ENCODE measurements around the gene DNASE1L1. TPM values are rescaled to one million over a fixed set of nuclear protein-coding genes. Genes with fewer than 3 reads are reported as not detected.
A peak's percentile ranks its signal among the peaks of the same experiment; 100 is the strongest.

DNASE1L1 gene
- total RNA-seq = 39.4 to 44.5 TPM (median 40.8 TPM) in 3 replicates
- long read RNA-seq, transcript DNASE1L1-205 (10 exons, 3,008 nt) = minor isoform, 5 of 28 reads
- long read RNA-seq, transcript DNASE1L1-203 (8 exons, 2,110 nt) = major isoform, 15 of 28 reads
- long read RNA-seq, partial matches to known transcripts = 4 of 28 reads
- long read RNA-seq, other reads (novel, unspliced or antisense) = 4 of 28 reads

GRCh38 chrX:154409222-154409871 lies at the start of gene DNASE1L1:
DNASE1L1 (minus strand) TSS chrX:154409254; CDS start chrX:154405568, 3,686 bp downstream.
- Mint-ChIP-seq H3K27me3 (ENCODE audit: low read depth) (no peaks in the 10 kb centered on the region), H3K4me1 (ENCODE audit: low read depth) (peaks cover 19% of the 10 kb centered on the region), H3K36me3 (ENCODE audit: low read depth) (peaks cover 3% of the 10 kb centered on the region), H3K9me3 (ENCODE audit: low read depth) (no peaks in the 10 kb centered on the region), H3K27ac (ENCODE audit: unreplicated experiment) (peak within 1 kb of the TSS; percentile 87), H3K4me3 (ENCODE audit: unreplicated experiment) (peak within 1 kb of the TSS; percentile 82)
- DNase-seq (ENCODE audit: low spot score) = no peak
- TF ChIP-seq CTCF (IDR thresholded peaks at IDR 0.05) = no peak

GRCh38 chrX:154458116-154458953 lies 49.3 kb upstream of the DNASE1L1 start, which contains the start of gene PLXNA3:
PLXNA3 (plus strand) TSS chrX:154458281; CDS start chrX:154460184, 1,903 bp downstream.
- DNase-seq (ENCODE audit: low spot score) = no peak
- no peak for TF ChIP-seq CTCF (IDR thresholded peaks at IDR 0.05)
- H3K4me3 Mint-ChIP-seq (ENCODE audit: unreplicated experiment) = peak within 1 kb of the TSS; percentile 83
- peaks cover 8% of the 10 kb centered on the region for H3K9me3 Mint-ChIP-seq (ENCODE audit: low read depth)
- peak within 1 kb of the TSS; percentile 78 for H3K27ac Mint-ChIP-seq (ENCODE audit: unreplicated experiment)
- H3K4me1 Mint-ChIP-seq (ENCODE audit: low read depth) = peaks cover 23% of the 10 kb centered on the region
- H3K36me3 Mint-ChIP-seq (ENCODE audit: low read depth) = peaks cover 16% of the 10 kb centered on the region
- H3K27me3 Mint-ChIP-seq (ENCODE audit: low read depth) = no peaks in the 10 kb centered on the region

- no peak for DNase-seq (ENCODE audit: low spot score)
- peaks cover 23% of the 10 kb centered on the region for H3K4me1 Mint-ChIP-seq (ENCODE audit: low read depth)
- peaks cover 15% of the 10 kb centered on the region for H3K36me3 Mint-ChIP-seq (ENCODE audit: low read depth)
- peak overlapping the region; percentile 78 for H3K27ac Mint-ChIP-seq (ENCODE audit: unreplicated experiment)
- peak overlapping the region; percentile 83 for H3K4me3 Mint-ChIP-seq (ENCODE audit: unreplicated experiment)
- H3K9me3 Mint-ChIP-seq (ENCODE audit: low read depth) = peaks cover 8% of the 10 kb centered on the region
- H3K27me3 Mint-ChIP-seq (ENCODE audit: low read depth) = no peaks in the 10 kb centered on the region
- no peak for TF ChIP-seq CTCF (IDR thresholded peaks at IDR 0.05)
These were observed 48.5 kb upstream of the DNASE1L1 start for GRCh38 chrX:154457491-154458115.

- peaks cover 13% of the 10 kb centered on the region for H3K36me3 Mint-ChIP-seq (ENCODE audit: low read depth)
- peaks cover 8% of the 10 kb centered on the region for H3K9me3 Mint-ChIP-seq (ENCODE audit: low read depth)
These were observed 43.8 kb upstream of the DNASE1L1 start for GRCh38 chrX:154452823-154453222.

More at GRCh38 chrX:154452823-154453222, 43.8 kb upstream of the DNASE1L1 start:
- Mint-ChIP-seq H3K4me3 (ENCODE audit: unreplicated experiment) (no peak overlapping the region), H3K27me3 (ENCODE audit: low read depth) (no peaks in the 10 kb centered on the region), H3K27ac (ENCODE audit: unreplicated experiment) (no peak overlapping the region), H3K4me1 (ENCODE audit: low read depth) (peaks cover 4% of the 10 kb centered on the region)
- no peak for TF ChIP-seq CTCF (IDR thresholded peaks at IDR 0.05)
- no peak for DNase-seq (ENCODE audit: low spot score)
